HG03064 (cell line): Measurements from ENCODE around the gene PCCA.
"Not testable (repeated sequence)": the region's sequence is repeated elsewhere in the genome, so short reads cannot be mapped to it uniquely, and the experiment has no call there.

Experiments
- ATAC-seq: cut with Tn5 transposase; IDR thresholded peaks from one replicate; pipeline ENCODE4 v1.9.1; 2021; ENCODE audit warnings: low read depth; ENCODE audit not compliant: unreplicated experiment

The PCCA gene

DNA sequence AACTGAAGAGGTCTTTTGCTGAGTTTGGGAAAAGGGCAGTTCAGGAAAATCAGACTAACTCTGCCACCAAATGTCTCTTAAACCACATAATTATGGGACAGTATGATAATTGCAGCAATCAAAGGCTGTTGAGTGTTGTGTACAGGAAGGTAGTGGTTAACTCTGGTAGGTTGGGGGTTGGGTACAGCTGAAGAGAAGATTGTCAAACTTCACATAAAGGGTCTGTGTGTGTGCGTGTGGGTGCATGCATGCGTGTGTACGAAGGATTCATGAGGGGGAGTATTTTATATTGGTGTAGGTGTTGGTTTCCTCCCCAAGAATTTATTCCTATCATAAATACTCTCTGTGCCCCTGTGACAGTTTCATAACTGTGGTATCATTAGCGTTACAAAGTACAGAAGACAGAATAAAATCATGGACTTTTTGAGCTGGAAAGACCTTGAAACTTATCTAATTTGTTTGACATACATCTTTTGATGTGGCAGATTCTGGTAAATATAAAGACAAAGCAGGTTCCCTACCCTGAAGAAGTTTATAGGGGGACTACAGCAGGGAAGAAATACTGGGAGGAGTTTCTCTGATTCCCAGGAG lies 94.1 kb downstream of the PCCA start:
- ATAC-seq = no peak

DNA sequence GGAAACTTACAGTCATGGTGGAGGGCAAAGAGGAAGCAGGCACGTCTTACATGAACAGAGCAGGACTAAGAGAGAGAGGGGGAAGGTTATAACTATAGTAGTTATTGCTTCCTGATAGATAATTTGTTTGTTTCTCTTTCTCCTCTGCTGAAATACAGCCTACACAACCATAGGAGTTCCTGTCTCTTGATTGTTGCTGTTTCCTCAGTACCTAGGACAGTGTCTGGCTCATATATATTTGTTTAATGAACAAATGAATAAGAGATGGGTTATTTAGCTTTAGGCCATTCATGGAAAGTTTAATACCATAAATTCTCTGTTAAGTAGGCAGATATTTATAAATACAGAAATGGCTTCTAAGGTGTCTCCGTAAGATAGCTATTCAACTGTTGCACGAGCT lies 95.2 kb downstream of the PCCA start:
- no peak for ATAC-seq

DNA sequence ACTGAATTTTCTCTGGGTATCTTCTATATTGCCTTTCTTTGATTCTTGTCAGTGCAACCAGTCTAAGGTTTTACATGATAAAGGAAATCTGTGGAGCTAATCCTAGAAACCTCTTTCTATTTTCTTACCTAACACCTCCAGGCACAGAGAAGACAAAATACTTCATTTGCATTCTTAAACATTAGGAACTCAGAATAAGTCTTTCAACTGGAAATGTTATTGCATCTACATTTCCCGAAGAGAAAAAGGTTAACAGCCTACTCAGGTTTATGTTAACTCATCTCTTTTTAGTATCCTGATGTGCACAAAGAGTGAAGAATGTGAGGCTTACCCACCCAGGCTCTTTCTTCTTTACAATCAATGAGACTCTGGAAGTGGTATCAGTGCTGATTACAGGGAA lies 106.7 kb downstream of the PCCA start:
- ATAC-seq = no peak

DNA sequence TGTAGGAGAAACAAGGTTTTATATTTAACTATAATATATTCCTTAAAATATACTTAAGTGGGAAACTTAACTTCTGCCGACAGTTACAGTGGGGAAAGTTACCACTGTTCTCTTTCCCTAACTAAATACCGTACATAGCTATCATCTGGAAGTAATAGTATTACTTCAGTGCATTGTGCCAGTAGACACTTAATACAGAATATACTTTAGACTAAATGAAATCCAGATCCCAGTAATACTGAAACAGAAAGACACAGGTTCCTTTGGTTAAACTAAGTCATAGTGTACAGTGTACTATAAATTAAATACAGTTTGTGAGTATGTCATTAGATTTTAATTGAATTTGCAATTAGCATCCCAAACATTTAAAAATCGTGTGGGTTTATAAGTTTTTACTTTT lies 107.5 kb downstream of the PCCA start:
- ATAC-seq = no peak

DNA sequence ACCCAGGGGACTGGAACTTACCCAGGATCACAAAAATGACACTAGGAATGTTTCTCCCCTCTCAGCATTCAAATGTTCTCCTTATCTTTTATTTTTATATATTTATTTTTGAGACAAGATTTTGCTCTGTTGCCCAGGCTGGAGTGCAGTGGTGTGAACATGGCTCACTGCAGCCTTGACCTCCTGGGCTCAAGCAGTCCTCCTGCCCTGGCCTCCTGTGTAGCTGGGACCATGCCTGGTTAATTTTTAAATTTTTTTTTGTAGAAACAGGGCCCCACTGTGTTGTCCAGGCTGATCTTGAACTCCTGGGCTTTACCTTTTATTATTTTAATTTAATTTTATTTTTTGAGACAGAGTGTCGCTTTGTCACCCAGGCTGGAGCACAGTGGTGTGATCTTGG lies 108.2 kb downstream of the PCCA start:
- no peak for ATAC-seq

DNA sequence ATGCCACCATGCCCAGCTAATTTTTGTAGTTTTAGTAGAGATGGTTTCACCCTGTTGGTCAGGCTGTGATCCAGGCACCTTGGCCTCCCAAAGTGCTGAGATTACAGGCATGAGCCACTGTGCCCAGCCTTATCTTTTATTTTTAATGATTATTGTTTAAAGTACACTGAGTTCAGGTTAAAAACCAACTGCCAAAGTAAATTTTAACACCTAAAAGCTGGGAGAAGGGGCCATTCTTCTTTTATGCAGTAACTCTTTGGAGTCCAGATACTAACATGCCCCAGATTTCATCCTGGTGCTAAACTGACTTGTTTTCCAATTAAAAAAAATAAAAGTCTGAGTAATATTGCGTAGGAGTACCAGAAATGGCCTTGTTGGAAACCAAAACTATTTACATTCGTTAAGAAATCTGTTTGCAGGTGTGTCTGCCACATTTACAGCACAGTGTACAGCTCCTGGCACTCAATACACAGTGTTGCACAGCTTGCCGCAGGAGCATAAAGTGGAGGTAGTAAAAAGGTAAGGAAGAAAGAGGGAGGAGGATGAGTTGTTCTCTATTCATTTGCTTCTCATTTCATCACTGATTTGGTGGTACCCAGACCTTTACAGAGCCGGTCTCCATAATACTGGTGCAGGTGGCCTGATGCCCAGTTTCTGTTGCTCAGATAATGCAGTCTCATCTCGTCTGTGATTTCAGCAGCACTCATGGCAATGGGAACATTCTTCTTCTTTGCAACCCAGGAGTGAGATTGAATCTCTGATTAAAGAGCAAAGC lies 108.9 kb downstream of the PCCA start:
- no peak for ATAC-seq

DNA sequence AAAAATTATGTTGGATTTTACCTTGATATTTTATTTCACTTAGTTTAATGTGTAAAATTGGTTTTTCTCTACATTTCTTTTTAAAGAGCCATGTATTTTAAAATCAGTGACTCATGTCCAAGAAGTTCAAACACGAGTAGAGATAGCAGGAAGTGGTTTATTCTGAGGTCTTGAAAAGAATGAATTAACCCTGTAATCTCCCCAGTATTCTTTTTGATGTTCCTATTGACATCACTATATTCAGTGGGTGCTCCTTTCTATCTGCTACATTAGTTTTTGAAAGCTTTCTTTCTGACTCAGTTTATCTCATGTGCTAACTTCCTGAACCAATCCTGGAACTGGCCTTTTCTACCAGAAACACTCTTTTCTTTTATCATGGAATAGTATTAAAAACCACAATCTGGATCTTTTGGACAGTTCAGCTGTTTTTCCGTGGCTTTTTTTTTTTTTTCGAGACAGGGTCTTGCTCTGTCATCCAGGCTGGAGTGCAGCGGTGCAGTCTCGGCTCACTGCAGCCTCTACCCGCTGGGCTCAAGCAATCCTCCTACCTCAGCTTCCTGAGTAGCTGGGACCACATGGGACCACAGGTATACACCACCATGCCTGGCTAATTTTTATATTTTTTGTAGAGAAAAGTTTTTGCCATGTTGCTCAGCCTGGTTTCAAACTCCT lies 114.9 kb downstream of the PCCA start:
- no peak for ATAC-seq

DNA sequence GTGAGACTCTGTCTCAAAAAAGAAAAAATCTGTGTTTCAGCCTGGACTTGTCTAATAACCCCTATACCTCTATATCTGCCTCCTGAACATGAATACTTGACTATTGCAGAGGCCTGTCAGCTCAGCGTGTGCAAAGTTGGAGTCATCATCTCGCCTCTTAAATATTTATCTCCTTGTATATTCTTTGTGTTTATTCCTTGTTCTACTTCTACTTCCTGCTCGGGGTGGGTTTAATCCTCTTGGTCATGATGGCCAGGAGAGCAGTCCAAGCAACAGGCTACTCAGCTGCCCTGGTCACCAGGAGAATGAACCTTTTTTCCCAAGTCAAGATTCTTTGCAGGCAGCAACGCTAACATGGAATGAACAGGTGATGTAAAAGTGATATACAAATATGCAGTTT lies 119.1 kb downstream of the PCCA start:
- no peak for ATAC-seq

DNA sequence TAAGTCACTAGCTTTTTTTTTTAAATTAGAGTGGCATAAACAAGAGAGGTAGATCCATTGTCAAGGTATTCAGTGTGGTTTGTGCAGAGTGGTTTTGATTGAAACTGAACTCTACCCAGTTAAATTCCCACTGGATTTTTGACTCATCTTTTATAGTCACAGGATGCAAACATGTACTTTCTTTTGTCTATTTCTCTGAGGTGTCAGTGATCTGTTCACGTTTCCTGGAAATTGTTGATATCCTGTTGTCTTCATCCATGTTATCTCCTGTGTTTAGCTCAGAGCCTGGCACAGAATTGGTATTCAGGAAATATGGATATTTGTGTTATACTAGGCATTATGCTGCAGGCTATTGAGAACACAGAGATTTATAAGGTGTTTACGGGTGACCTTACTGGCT lies 119.7 kb downstream of the PCCA start:
- ATAC-seq = no peak

DNA sequence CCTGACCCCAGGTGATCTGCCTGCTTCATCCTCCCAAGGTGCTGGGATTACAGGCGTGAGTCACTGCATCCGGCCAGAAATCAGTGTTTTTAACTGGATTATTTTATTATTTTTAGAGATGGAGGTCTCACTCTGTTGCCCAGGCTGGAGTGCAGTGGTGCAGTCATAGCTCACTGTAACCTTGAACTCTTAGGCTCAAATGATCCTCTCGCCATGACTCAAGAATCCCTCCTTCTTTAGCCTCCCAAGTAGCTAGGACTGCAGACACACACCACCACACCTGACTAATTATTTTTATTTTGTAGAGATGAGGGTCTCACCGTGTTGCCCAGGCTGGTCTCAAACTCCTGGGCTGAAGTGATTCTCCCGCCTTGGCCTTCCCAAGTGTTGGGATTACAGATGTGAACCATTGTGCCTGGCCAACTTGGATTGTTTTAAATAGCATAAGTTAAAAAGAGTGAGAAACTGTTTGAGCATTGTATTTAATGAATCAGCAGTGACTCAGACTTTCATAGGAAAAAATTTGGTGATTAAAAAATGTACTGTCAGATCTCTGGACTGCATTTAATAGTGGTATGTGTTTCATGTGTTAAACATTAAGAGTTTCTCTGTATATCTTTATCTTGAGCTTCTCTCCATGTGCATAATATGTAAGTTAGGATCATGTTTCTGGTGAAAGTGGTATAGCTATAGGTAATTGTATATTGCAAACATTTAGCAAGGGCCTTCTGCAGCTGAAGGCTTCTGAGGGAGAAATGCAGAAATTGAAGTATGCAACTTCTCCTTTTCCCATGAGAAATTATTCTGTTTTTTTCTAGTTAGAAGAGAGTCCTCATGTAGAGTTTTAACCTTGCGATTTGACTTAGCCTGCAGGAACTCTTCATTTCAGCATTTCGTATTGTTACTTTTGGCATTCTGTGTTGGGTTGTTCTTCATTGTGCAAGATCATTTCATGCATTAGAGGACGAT lies 121.2 kb downstream of the PCCA start:
- ATAC-seq = no peak

DNA sequence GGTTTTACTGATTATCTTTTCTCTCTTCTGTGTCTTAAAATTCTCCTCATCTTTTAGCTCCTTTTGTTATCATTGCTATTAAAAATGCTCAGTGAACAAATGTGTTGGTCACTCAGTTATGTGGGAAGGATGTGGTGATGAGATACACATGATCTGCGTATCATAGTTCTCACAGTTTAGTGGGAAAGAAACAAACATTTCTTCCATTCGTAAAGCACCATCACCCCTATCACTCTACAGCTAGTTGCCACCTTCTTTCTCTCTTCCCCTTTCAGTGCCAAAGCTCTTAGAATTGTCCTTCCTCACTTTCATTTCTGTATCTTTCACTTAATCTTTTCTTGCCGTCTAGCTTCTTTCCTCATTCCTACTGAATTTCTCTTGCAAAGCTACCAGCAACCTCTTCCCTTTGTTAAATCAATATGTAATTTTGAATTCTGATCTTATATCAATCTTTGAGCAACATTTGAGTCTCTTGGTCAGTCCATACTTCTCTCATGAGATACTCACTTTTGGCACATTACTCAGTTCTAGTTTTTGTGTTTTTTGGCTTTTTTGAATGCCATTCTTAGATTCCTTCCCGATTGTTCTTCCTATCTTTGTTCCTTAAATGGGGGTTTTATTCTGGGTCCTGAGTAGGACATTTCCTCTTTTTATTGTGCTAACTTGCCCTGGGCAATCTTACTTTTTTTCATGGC lies 122.3 kb downstream of the PCCA start:
- no peak for ATAC-seq

DNA sequence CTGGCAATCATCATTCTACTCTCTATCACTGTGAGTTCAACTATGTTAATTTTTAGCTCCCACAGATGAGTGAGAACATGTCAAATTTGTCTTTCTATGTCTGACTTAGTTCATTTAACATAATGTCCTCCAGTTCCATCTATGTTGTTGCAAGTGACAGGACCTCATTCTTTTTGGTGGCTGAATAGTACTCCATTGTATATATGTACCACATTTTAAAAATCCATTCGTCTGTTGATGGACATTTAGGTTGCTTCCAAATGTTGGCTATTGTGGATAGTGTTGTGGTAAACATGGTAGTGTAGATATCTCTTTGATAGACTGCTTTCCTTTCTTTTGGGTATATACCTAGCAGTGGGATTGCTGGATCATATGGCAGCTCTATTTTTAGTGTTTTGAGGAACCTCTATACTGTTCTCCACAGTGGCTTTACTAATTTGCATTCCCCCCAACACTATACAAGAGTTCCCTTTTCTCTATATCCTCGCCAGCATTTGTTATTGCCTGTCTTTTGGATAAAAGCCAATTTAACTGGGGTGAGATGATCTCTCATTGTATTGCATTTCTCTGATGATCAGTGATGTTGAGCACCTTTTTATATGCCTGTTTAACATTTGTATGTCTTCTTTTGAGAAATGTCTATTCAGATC lies 124.1 kb downstream of the PCCA start:
- no peak for ATAC-seq

DNA sequence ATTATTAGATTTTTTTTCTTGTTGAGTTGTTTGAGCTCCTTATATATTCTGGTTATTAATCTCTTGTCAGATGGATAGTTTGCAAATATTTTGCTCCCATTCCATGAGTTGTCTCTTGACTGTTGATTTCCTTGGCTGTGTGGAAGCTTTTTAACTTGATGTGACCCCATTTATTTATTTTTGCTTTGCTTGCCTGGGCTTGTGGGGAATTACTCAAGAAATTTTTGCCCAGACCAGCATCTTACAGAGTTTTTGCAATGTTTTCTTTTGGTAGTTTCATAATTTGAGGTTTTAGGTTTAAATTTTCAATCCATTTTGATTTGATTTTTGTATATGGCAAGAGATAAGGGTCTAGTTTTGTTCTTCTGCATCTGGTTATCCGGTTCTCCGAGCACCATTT lies 124.7 kb downstream of the PCCA start:
- no peak for ATAC-seq

DNA sequence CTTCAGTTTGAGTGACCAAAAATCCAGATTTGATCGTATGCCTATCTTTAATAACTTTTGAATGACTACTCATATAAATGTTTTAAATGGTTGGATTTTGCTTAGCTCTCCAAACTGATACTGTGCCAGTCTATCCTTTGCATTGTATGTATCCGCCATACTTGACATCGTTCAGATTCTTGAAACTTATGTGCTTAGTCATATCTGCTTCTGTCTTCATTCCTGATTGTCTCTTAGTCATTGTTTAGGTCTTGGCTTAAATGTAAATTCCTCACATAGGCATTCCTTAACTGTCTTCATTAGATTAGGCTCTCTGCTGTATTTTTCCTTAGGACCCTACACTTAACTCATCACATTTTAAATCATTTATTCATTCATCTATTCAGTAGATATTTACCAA lies 126.0 kb downstream of the PCCA start:
- ATAC-seq = no peak

DNA sequence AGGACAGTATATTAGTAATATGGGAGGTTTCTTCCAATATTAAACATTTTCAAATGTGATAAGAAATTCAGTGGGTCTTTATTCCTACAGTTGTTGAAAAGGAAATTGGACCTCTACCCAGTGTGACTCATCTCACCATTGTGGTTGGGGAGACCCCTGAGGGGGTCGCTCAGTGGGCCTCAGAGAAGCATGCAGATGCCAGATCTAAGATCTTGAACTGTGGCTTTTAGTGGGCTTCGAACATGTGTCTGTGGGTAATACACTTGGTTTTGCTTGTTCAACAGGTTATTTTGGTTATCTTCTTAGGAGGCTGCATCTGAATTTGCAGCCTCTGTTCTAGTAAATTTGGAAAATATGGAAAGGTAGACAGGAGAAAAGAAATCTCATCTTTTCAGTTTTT lies 132.3 kb downstream of the PCCA start:
- ATAC-seq = no peak

DNA sequence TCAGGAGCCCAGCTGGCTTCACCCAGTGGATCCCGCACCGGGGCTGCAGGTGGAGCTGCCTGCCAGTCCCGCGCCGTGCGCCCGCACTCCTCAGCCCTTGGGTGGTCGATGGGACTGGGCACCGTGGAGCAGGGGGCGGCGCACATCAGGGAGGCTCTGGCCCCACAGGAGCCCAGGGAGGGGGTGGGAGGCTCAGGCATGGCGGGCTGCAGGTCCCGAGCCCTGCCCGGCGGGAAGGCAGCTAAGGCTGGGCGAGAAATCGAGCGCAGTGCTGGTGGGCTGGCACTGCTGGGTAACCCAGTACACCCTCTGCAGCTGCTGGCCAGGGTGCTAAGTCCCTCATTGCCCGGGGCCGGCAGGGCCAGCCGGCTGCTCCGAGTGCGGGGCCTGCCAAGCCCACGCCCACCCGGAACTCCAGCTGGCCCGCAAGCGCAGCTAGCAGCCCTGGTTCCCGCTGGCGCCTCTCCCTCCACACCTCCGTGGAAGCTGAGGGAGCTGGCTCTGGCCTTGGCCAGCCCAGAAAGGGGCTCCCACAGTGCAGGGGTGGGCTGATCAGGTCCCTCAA lies 135.2 kb downstream of the PCCA start:
- not testable (repeated sequence) for ATAC-seq

DNA sequence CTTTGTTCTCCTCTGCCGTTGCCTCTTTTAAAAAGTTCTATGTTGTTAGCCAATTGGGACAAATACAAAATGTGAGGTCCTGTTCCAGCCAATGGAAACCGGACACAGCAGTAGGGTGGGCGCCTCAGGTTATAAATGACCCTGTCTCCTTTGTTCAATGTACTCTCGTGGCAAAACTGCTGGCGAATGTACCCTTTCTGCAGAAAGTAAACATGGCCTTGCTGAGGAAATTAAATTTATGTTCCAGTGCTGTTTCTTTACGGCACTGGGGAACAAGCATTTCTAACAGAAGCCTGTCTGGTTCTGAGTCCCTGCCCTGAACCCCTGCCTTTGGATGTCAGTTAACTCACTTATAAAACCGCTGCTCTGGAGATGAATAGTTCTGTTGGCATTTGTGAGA lies 140.7 kb downstream of the PCCA start:
- ATAC-seq = no peak

DNA sequence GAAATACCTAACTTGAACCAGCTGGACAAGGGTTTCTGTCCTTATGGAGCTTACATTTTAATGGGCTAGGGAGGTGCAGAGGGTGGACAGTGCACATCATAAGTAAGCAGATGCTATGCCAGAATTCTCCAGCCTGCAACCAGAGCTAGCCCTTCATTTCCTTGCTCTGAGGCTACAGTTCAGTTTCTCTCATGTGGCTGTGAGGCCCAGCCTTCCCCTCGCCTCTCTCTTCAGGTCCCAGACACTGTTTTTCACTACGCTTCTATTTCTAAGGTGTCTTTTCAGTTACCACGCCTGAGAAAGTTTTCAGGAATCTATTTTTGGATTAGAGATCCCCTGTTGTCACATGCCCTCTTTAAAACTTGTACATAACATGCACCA lies 141.9 kb downstream of the PCCA start:
- ATAC-seq = no peak

DNA sequence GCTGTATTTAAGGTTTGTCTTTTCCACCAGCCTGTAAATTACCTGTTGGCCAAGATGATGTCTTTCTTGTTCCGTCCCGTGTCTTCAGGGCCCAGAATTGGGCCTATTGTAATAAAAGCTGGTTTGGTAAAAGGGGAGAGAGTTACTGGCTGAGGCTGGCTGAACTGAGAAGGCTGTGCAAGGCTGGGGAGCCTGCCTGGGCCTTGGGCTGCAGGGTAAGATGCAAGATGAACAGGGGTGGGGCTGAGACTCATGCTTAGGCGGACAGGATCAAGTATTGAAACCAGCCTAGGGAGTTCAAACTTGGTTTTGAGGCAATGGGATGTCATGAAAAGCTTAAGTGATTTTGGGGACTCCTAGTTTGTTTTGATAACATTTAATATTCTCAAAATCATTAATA lies 142.3 kb downstream of the PCCA start:
- ATAC-seq = no peak

DNA sequence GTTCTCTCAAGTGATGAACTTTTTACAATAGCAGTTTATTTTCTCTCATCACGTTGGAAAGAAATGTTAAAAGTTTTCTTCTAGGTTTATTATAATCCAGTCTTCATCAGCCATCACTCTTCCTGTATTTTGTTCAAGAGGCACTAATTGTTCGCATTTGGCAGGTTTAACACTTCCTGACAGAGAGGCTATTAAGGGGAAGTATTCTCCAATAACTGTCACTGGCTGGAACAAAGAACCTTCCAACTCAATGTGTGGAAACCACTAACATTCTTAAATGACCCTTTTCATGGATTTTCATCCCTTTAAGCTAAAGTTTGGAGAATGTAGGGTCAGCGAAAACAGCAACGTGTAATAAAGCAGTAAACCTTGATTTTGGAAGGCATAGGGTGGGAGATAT lies 145.1 kb downstream of the PCCA start:
- no peak for ATAC-seq
